ENCODE measurements around the gene NHERF1.

Gene NHERF1

DNA sequence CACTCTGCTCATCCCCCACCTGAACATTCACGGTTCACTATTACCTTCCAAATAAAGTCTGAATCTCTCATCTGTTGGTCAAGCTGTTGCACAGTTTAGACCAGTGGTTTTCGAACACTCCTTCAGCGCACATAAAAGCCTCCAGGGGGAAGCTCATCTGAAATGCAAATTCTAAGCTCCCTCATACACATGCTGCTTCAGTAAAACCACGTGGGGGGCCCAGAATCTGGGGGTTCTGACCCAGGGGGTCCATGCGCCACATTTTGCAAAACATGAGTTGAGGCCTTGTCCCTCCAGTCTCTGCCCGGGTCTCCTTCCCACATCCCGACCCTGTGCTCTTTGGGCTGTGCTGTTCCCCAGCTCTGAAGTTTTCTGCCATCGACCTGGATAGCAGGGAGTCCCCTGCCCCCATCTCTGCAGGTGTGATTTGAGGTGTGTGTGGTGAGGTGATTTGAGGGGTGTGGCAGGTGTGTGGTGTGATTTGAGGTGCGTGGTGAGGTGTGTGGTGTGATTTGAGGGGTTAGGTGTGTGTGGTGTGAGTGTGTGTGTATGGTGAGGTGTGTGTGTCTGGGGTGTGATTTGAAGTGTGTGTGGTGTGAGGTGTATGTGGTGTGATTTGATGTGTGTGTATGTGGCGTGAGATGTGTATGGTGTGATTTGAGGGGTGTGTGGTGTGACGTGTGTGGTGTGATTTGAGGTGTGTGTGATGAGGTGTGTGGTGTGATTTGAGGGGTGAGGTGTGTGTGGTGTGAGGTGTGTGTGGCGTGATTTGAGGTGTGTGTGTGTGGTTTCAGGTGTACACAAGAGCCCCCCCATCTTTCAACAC, 16.2 kb upstream of the NHERF1 start:
- DNase-seq (ENCODE audit: low read depth in 2 of 2, low spot score in 1 of 2): no peak

DNA sequence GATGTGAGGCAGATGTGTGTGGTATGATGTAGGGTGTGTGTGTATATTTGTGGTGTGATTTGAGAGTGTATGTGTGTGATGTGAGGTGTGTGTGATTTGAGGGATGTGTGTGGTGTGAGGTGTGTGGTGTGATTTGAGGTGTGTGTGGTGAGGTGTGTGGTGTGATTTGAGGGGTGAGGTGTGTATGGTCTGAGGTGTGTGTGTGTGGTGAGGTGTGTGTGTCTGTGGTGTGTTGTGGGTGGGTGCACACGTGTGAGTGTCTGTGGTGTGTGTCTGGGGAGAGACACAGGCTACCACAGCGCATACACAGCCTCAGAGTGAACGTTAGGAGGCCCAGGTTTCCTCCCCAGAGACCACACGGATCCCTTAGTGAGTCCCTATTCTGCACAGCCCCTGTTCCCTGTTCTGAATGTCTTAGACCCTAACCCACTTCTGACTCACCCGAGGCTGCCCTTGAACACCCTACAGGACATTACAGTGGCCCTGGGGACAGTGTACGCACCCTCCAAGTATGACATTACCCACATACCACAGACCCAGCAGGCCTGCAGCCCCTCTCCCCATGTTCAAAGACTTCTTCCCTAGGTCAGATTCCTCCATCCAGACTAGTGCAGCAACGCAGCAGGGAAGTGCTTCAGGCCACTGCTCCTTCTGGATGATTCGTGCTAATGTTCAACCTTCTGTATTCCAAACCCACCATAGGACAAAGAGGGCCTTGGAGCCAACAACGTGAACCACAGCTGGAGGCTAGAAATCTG, 14.9 kb upstream of the NHERF1 start:
- DNase-seq (ENCODE audit: low read depth in 2 of 2, low spot score in 1 of 2): no peak

DNA sequence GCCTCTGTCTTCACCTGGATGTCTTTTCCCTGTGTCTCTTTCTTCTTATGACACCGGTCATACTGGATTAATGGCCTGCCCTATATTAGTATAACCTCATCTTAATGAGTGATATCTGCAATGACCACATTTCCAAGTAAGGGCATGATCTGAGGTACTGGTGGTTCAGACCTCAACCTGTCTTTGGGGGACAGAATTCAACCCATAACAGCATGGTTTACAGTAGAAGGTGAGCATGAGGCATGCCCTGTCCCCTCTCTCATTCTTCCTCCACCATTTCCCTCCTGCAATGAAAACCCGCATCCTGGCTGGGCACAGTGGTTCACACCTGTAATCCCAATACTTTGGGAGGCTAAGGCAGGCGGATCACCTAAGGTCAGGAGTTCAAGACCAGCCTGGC, 14.2 kb upstream of the NHERF1 start:
- DNase-seq (ENCODE audit: low read depth in 2 of 2, low spot score in 1 of 2): no peak

GRCh38 chr17:74736513-74737298, 11.7 kb upstream of the NHERF1 start, which contains the start of gene RAB37:
TSS of gene RAB37 (plus strand) at chr17:74737256. CDS start at chr17:74737273, 17 bp downstream.
- DNase-seq (ENCODE audit: low read depth in 2 of 2, low spot score in 1 of 2): no peak

DNA sequence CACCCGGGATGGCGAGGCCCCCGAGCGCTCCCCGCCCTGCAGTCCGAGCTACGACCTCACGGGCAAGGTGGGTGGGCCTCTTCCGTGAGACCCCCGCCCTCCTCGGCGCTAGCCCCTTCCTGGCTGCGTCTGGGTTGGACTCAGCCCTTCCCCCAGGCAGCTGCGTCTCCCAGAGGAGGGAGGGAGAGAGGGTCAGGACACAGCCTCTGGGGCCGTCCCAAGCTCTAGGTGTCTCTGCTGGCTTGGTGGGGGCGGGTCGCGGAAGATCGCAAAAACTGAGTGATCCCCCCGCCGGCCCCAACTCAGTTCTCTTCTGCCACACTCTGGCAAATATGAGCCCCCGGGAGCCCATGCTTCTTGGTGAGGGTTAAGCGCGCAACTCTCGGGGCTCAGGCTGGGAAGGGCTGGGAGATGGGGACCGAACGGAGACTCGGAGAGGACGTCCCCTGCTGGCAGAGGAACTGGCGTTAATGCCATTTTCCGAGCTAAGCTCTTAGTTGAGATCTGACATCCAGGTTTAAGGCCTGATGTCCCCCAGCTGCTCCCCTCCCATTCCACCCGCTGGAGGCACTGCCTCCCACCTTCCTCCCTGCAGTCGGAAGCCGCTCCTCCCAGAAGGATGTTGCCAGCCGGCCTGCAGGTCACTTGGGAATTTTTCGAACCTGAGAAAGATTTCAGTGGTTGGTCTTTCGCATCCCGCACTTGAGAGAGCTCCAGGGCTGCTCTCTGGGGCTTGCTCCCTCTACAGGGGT, 11.0 kb upstream of the NHERF1 start:
- DNase-seq (ENCODE audit: low read depth in 2 of 2, low spot score in 1 of 2): no peak

- peak in 1 of 2 donors; percentile 60 for DNase-seq (ENCODE audit: low read depth in 2 of 2, low spot score in 1 of 2)
Observed at GRCh38 chr17:74738051-74738996, 10.1 kb upstream of the NHERF1 start.

- no peak for DNase-seq (ENCODE audit: low read depth in 2 of 2, low spot score in 1 of 2)
Observed at GRCh38 chr17:74739227-74739831, 9.1 kb upstream of the NHERF1 start.

DNA sequence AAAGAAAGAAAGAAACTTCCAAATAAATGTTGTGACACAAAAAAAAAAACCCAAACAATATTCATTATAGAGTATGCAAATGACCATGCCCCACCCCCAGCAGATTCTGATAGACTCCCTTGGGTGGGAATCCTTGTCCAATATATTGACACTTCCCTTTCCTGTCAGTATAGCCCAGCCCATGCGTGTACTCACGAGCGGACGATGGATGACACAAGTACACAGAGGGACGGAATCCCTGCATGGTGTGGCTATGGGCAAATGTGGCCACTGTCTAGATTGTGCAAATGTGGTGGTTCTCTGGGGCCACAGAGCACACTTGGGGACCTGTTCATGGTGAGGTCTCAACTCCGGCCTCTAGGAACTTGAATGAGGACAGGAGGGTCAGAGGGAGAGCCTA, 8.3 kb upstream of the NHERF1 start:
- no peak for DNase-seq (ENCODE audit: low read depth in 2 of 2, low spot score in 1 of 2)

GRCh38 chr17:74740641-74741387, 7.6 kb upstream of the NHERF1 start:
- no peak for DNase-seq (ENCODE audit: low read depth in 2 of 2, low spot score in 1 of 2)

DNA sequence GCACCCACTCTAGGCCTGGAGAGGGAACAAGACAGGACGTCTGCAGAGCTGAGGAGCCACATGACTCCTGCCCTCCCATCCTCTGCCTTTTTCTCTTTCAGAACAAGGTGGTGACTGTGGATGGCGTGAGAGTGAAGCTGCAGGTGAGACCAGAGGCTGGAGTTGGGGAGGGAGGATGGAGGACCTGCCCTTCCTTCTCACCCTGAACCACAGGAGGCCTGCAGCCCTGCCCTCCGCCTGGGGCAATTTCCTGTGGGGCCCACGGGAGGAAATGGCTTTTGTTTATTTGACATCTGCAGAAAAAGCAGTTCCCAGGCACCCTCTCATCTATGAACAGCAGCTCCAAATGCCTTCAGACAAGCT, 6.3 kb upstream of the NHERF1 start:
- DNase-seq (ENCODE audit: low read depth in 2 of 2, low spot score in 1 of 2): no peak

DNA sequence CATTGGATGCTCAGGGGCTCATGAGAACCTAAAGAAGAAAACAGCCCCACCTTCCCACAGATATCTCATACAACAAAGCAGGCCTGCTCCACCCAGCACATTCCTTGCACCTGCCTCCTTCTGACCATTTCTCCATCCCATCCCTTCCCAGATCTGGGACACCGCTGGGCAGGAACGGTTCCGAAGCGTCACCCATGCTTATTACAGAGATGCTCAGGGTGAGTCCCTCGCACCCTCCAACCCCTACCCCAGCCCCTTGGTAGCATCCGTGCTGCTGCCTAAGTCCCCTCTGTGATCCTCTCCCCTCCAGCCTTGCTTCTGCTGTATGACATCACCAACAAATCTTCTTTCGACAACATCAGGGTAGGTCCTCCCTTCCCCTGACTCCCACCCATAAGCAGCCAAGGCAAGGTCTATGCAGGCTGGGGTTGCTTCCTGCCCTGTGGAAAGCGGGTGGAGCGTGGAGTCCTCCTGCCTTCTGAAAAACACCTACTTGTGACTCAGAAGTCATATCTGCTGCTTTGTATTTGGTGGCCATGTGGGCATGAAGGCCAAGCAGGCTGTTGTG, 5.4 kb upstream of the NHERF1 start:
- no peak for DNase-seq (ENCODE audit: low read depth in 2 of 2, low spot score in 1 of 2)

DNA sequence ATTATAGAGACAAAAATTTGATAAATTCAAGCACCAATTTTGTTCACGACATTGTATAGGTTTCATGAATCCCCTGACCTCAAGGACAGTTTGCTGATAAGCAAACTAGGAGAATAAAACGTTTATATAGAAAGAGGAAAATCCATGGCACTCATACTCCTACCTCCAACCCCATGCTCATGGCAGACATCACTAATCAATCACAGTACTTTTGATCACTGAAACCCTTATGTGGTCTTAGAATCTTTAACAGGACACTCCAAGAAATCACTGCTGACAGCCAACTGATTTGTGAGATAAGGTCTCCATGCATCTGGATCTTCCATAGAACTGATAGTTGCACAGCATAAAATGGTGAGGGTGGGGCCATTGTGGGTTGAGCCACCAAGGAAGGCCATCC, 4.7 kb upstream of the NHERF1 start:
- no peak for DNase-seq (ENCODE audit: low read depth in 2 of 2, low spot score in 1 of 2)

DNA sequence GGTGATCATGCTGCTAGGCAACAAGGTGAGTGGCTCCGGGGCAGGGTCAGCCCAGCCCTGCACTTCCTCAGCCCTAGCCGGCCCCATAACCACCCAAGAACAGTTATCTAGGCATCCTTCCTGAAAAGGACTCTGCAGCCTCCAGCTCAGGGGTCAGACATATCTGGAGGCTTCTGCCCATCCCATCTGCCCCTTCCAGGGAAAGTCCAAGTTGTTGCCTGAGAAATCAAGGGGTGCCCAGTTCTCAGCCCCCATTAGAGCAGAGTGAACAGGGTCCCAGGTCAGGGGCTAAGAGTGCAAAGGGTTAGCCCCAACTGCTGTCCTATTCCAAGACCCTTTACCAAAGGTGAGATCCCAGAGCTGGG, 4.1 kb upstream of the NHERF1 start:
- no peak for DNase-seq (ENCODE audit: low read depth in 2 of 2, low spot score in 1 of 2)

GRCh38 chr17:74744714-74745547, 3.5 kb upstream of the NHERF1 start:
- DNase-seq (ENCODE audit: low read depth in 2 of 2, low spot score in 1 of 2): peak; percentile 75

DNA sequence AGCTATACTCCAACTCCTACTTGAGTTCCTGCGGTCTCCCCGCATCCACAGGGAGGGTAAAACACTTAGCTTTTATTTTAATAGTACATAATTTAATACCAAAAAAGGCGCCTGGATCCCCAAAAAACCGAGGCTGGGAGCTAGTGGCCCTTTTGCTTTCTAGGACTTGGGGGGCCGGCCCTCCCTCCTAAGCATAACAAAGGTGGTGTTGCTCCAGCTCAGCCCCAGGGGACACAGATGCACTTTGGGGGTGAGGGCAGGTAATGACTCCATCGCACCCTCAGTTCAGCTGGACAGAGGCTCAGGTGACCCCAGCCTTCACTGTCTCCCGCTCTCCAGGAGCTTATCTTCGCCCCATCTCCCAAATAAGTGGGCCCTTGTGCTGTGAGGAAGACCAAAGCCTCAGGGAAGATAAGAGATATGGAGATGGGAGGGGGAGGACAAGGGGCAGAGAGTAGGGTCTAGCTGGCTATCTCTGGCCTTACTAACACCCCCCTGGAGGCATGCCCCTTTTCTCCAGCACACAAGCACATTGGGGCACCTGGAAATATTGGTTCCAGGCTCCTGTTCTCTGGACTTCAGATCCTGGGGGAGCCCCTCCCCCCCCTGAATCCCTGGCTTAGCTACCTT, 2.8 kb upstream of the NHERF1 start:
- DNase-seq (ENCODE audit: low read depth in 2 of 2, low spot score in 1 of 2): no peak

DNA sequence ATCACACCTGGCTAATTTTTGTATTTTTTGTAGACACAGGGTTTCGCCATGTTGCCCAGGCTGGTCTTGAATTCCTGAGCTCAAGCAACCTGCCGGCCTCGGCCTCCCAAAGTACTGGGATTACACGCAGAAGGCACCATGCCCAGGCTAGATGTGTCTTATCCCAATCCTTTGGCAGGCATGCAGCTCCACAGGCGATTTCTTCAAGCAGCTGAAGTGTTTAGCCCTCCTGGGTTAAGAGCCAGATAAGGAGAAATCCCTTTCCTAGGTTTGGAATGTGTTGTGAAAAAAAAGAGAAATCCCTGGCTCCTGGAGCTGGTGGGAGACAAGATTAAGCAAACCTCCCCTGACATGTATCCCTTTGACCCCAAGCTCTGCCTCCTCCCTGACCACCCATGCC, 2.1 kb upstream of the NHERF1 start:
- no peak for DNase-seq (ENCODE audit: low read depth in 2 of 2, low spot score in 1 of 2)

DNA sequence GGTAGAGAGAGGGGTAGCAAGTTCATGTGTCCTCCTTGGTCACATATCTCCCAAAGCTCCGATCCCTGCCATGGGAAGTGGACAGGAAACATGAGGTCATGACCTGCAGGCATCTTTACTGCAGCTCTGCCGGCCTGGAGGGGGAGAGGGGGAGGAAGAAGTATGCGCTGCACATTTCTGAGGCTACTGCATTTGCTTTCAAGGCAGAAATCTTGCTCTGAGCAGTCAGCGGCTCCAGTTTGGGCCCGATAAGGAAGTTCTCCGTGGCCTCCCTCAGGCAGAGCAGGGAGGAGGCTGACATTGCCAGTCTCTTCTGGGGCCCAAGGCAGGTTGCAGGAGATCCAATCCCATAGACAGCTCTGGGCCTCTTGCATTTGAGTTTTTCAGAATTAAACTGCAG, 1.5 kb upstream of the NHERF1 start:
- DNase-seq (ENCODE audit: low read depth in 2 of 2, low spot score in 1 of 2): no peak

- no peak for DNase-seq (ENCODE audit: low read depth in 2 of 2, low spot score in 1 of 2)
Observed at GRCh38 chr17:74748279-74748528, 224 bp upstream of the NHERF1 start.
